Bronchial epithelial cell (primary cell): ENCODE measurements around the gene PRR19. TPM values are rescaled to one million over a fixed set of nuclear protein-coding genes. Genes with fewer than 3 reads are reported as not detected.

ENCODE experiments used
- DNase-seq: peaks from one replicate; pipeline ENCODE4 v3.0.0-alpha.2; 2010; ENCODE audit warnings: low read depth
- FAIRE-seq: peaks from 2 replicates; lab custom pipeline; 2011; peaks lifted over from hg19 to GRCh38; lab: Jason Lieb, UNC
- H3K27me3 ChIP-seq: 2 replicates; pipeline ENCODE4 v1.5.1; 2011; ENCODE audit warnings: low read length; ENCODE audit not compliant: control insufficient read depth, insufficient read depth
- H3K36me3 ChIP-seq: 2 replicates; pipeline ENCODE4 v1.5.1; 2011; ENCODE audit warnings: low read length; ENCODE audit not compliant: control insufficient read depth, insufficient read depth
- H3K4me3 ChIP-seq: 2 replicates; pipeline ENCODE4 v1.5.1; 2011; ENCODE audit warnings: mild to moderate bottlenecking, low read depth, low read length, control low read depth
- total RNA-seq: library from RNA; depleted of rRNA; stranded (reverse); fragments of >200 nt; gene quantifications from 2 replicates; pipeline ENCODE4 v1.2.1, GENCODE V29; 2014
- TF ChIP-seq, protein P1 (sequence below): IDR thresholded peaks from 2 replicates; pipeline ENCODE4 v1.5.1; 2011; ENCODE audit warnings: mild to moderate bottlenecking, moderate library complexity, low read length, control low read depth, inconsistent platforms; ENCODE audit not compliant: insufficient read depth, severe bottlenecking

The PRR19 gene
- total RNA-seq, 1 donor from 2014 or later, result not detected

DNA sequence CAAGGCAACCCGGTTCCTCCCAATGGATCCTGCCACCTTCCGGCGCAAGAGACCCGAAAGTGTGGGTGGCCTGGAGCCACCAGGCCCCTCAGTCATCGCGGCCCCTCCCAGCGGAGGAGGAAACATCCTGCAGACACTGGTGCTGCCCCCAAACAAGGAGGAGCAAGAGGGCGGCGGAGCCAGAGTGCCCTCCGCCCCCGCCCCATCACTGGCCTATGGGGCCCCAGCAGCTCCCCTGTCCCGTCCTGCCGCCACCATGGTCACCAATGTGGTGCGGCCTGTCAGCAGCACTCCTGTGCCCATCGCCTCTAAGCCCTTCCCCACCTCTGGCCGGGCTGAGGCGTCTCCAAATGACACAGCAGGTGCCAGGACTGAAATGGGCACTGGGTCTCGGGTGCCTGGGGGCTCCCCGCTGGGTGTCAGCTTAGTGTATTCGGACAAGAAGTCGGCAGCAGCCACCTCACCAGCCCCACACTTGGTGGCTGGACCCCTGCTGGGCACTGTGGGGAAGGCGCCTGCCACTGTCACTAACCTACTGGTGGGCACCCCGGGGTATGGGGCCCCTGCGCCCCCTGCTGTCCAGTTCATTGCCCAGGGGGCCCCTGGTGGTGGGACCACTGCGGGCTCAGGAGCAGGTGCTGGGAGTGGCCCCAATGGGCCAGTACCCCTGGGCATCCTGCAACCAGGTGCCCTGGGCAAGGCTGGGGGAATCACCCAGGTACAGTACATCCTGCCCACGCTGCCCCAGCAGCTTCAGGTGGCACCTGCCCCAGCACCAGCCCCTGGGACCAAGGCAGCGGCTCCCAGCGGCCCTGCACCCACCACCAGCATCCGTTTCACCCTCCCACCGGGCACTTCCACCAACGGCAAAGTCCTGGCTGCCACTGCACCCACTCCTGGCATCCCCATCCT, 11.2 kb upstream of the PRR19 start:
- Histone ChIP-seq H3K27me3 (no peaks in the 10 kb centered on the region), H3K4me3 (no peak overlapping the region), H3K36me3 (peaks cover 67% of the 10 kb centered on the region)
- no peak for FAIRE-seq
- DNase-seq, result no peak
- TF ChIP-seq, protein P1, sequence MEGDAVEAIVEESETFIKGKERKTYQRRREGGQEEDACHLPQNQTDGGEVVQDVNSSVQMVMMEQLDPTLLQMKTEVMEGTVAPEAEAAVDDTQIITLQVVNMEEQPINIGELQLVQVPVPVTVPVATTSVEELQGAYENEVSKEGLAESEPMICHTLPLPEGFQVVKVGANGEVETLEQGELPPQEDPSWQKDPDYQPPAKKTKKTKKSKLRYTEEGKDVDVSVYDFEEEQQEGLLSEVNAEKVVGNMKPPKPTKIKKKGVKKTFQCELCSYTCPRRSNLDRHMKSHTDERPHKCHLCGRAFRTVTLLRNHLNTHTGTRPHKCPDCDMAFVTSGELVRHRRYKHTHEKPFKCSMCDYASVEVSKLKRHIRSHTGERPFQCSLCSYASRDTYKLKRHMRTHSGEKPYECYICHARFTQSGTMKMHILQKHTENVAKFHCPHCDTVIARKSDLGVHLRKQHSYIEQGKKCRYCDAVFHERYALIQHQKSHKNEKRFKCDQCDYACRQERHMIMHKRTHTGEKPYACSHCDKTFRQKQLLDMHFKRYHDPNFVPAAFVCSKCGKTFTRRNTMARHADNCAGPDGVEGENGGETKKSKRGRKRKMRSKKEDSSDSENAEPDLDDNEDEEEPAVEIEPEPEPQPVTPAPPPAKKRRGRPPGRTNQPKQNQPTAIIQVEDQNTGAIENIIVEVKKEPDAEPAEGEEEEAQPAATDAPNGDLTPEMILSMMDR, result peak; percentile 60

DNA sequence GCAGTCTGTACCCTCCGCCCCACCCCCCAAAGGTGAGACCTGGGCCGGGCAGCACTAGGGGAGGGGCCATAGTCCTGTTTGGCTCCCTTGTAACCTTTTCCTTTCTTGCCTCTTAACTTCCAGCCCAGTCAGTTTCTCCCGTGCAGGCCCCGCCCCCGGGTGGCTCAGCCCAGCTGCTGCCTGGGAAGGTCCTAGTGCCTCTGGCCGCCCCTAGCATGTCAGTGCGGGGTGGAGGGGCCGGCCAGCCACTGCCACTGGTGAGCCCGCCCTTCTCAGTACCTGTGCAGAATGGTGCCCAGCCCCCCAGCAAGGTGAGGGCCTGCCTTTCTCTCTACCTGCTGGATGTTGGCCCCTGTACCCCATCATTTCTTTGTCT, 10.5 kb upstream of the PRR19 start:
- FAIRE-seq (no peak), DNase-seq (no peak)
- peaks cover 67% of the 10 kb centered on the region for H3K36me3 ChIP-seq
- no peaks in the 10 kb centered on the region for H3K27me3 ChIP-seq
- TF ChIP-seq, protein P1, result no peak
- H3K4me3 ChIP-seq, result no peak overlapping the region

DNA sequence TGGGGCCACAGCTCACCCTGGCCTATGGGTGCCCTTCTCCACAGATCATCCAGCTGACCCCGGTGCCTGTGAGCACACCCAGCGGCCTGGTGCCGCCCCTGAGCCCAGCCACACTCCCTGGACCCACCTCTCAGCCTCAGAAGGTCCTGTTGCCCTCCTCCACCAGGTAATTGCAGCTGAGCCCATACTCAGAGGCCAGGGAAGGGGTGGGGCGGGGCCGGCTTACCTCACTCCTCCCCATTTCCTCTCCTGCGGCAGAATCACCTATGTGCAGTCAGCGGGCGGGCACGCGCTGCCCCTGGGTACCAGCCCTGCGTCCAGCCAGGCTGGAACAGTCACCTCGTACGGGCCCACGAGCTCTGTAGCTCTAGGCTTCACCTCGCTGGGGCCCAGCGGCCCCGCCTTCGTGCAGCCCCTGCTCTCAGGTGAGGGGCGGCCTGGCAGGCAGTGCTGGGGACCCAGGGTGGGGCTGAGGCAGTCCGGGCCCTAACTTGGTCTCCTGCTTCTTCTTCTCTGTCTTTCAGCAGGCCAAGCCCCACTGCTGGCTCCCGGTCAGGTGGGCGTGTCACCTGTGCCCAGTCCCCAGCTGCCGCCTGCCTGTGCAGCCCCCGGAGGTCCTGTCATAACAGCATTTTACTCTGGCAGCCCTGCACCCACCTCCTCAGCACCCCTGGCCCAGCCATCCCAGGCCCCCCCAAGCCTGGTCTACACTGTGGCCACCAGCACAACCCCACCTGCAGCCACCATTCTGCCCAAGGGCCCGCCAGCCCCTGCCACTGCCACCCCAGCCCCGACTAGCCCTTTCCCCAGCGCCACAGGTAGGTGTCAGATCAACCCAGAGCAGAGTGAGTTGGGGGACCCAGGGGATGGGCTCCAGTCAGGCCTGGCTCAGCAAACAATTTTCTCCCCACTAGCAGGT, 9.6 kb upstream of the PRR19 start:
- TF ChIP-seq, protein P1, result no peak
- H3K36me3 ChIP-seq, result peaks cover 64% of the 10 kb centered on the region
- H3K4me3 ChIP-seq, result no peak overlapping the region
- no peaks in the 10 kb centered on the region for H3K27me3 ChIP-seq
- FAIRE-seq, result no peak
- DNase-seq, result no peak

DNA sequence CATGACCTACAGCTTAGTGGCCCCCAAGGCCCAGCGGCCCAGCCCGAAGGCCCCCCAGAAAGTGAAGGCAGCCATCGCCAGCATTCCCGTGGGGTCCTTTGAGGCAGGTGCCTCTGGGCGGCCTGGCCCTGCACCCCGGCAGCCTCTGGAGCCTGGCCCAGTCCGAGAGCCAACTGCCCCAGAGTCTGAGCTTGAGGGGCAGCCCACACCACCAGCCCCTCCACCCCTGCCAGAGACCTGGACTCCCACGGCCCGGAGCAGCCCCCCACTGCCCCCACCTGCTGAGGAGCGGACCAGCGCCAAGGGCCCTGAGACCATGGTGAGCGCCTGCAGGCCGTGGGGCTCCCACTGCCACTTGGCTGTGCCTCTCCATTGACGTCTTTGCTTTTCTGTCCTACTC, 9.0 kb upstream of the PRR19 start:
- TF ChIP-seq, protein P1, result no peak
- no peak for FAIRE-seq
- no peak for DNase-seq
- no peak overlapping the region for H3K4me3 ChIP-seq
- peaks cover 57% of the 10 kb centered on the region for H3K36me3 ChIP-seq
- no peaks in the 10 kb centered on the region for H3K27me3 ChIP-seq

DNA sequence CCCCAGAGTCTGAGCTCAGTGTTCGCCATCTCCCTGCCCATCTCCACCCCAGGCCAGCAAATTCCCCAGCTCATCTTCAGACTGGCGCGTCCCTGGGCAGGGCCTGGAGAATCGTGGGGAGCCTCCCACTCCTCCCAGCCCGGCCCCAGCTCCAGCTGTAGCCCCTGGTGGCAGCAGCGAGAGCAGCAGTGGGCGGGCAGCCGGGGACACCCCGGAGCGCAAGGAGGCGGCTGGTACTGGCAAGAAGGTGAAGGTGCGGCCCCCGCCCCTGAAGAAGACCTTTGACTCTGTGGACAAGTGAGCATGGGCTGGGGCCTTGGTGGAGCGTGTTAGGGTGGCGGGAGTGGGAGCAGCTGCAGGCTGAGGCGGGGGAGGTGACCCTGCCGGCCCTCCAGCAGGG, 8.4 kb upstream of the PRR19 start:
- no peak overlapping the region for H3K4me3 ChIP-seq
- no peak for FAIRE-seq
- TF ChIP-seq, protein P1, result no peak

More for the DNA sequence above, 8.4 kb upstream of the PRR19 start:
- peaks cover 54% of the 10 kb centered on the region for H3K36me3 ChIP-seq
- H3K27me3 ChIP-seq, result no peaks in the 10 kb centered on the region
- DNase-seq, result no peak
